Muscle layer of colon (tissue), 2 donors: Measurements from ENCODE around the gene LIME1.

Source experiments
- H3K27ac ChIP-seq: one replicate; pipeline ENCODE4 v1.7.0; 2013; ENCODE audit warnings: low read depth, mild to moderate bottlenecking, low read length, moderate library complexity
- H3K27me3 ChIP-seq, 2 donors: one replicate each; pipeline ENCODE4 v1.7.0; 2013; ENCODE audit warnings: low read length in 2 of 2, mild to moderate bottlenecking in 2 of 2; ENCODE audit not compliant: insufficient read depth in 2 of 2, control insufficient read depth in 1 of 2
- H3K36me3 ChIP-seq: one replicate; pipeline ENCODE4 v1.7.0; 2013; ENCODE audit warnings: mild to moderate bottlenecking, low read length; ENCODE audit not compliant: insufficient read depth
- H3K4me1 ChIP-seq: one replicate; pipeline ENCODE4 v1.7.0; 2013; ENCODE audit warnings: mild to moderate bottlenecking, low read length; ENCODE audit not compliant: insufficient read depth
- H3K4me3 ChIP-seq, 2 donors: one replicate each; pipeline ENCODE4 v1.7.0; 2013; ENCODE audit warnings: low read length in 2 of 2, low read depth in 1 of 2, mild to moderate bottlenecking in 1 of 2, moderate library complexity in 1 of 2
- H3K9ac ChIP-seq: one replicate; pipeline ENCODE4 v1.7.0; 2013; ENCODE audit warnings: low read length
- H3K9me3 ChIP-seq: one replicate; pipeline ENCODE4 v1.7.0; 2013; ENCODE audit warnings: mild to moderate bottlenecking, low read length
- donor health status: abdominal sarcoma.
- donor health status: Adenocarcinoma of cecum.

The LIME1 gene

GRCh38 chr20:63744574-63745423 is 8.3 kb downstream of the LIME1 start:
- H3K27ac ChIP-seq: no peak overlapping the region

GRCh38 chr20:63745424-63745805 is 9.0 kb downstream of the LIME1 start:
- Histone ChIP-seq H3K27ac (no peak overlapping the region), H3K9me3 (no peaks in the 10 kb centered on the region), H3K9ac (no peak overlapping the region), H3K4me1 (peaks cover 11% of the 10 kb centered on the region), H3K36me3 (no peaks in the 10 kb centered on the region), H3K4me3 (no peak overlapping the region), H3K27me3 (no peaks in the 10 kb centered on the region)

More at GRCh38 chr20:63744574-63745423, 8.3 kb downstream of the LIME1 start:
- Histone ChIP-seq H3K9me3 (no peaks in the 10 kb centered on the region), H3K36me3 (no peaks in the 10 kb centered on the region), H3K4me3 (no peak overlapping the region), H3K9ac (no peak overlapping the region), H3K4me1 (peaks cover 11% of the 10 kb centered on the region), H3K27me3 (no peaks in the 10 kb centered on the region)

- peaks cover 7% of the 10 kb centered on the region for H3K4me1 ChIP-seq
- no peak overlapping the region for H3K27ac ChIP-seq
- H3K4me3 ChIP-seq: no peak overlapping the region
- H3K27me3 ChIP-seq: no peaks in the 10 kb centered on the region
- H3K9ac ChIP-seq: no peak overlapping the region
- no peaks in the 10 kb centered on the region for H3K9me3 ChIP-seq
- H3K36me3 ChIP-seq: no peaks in the 10 kb centered on the region
Observed at GRCh38 chr20:63745961-63746731, 9.7 kb downstream of the LIME1 start.

- Histone ChIP-seq H3K4me3 (no peak overlapping the region), H3K4me1 (peaks cover under 1% of the 10 kb centered on the region), H3K9me3 (no peaks in the 10 kb centered on the region), H3K9ac (no peak overlapping the region), H3K27ac (no peak overlapping the region), H3K36me3 (no peaks in the 10 kb centered on the region), H3K27me3 (no peaks in the 10 kb centered on the region)
Observed at GRCh38 chr20:63746751-63747315, 10.4 kb downstream of the LIME1 start.

- no peak overlapping the region for H3K27ac ChIP-seq
- no peaks in the 10 kb centered on the region for H3K4me1 ChIP-seq
- no peaks in the 10 kb centered on the region for H3K9me3 ChIP-seq
- no peaks in the 10 kb centered on the region for H3K27me3 ChIP-seq
- no peak overlapping the region for H3K4me3 ChIP-seq
- no peak overlapping the region for H3K9ac ChIP-seq
- no peaks in the 10 kb centered on the region for H3K36me3 ChIP-seq
Observed at GRCh38 chr20:63747622-63748069, 11.2 kb downstream of the LIME1 start.

- Histone ChIP-seq H3K9ac (no peak overlapping the region), H3K4me1 (no peaks in the 10 kb centered on the region), H3K4me3 (no peak overlapping the region), H3K27ac (no peak overlapping the region), H3K27me3 (no peaks in the 10 kb centered on the region), H3K9me3 (no peaks in the 10 kb centered on the region), H3K36me3 (no peaks in the 10 kb centered on the region)
Observed at GRCh38 chr20:63748070-63748933, 11.8 kb downstream of the LIME1 start.

- no peak overlapping the region for H3K9ac ChIP-seq
- H3K4me1 ChIP-seq: no peaks in the 10 kb centered on the region
- no peaks in the 10 kb centered on the region for H3K36me3 ChIP-seq
Observed at GRCh38 chr20:63748934-63749270, 12.4 kb downstream of the LIME1 start.

GRCh38 chr20:63749597-63750508 is 13.4 kb downstream of the LIME1 start:
- no peaks in the 10 kb centered on the region for H3K36me3 ChIP-seq
- no peaks in the 10 kb centered on the region for H3K27me3 ChIP-seq
- no peaks in the 10 kb centered on the region for H3K4me1 ChIP-seq
- H3K9ac ChIP-seq: no peak overlapping the region
- H3K27ac ChIP-seq: no peak overlapping the region
- H3K4me3 ChIP-seq: no peak overlapping the region
- no peaks in the 10 kb centered on the region for H3K9me3 ChIP-seq

More at GRCh38 chr20:63748934-63749270, 12.4 kb downstream of the LIME1 start:
- no peak overlapping the region for H3K27ac ChIP-seq
- no peak overlapping the region for H3K4me3 ChIP-seq
- H3K9me3 ChIP-seq: no peaks in the 10 kb centered on the region
- no peaks in the 10 kb centered on the region for H3K27me3 ChIP-seq

- no peaks in the 10 kb centered on the region for H3K27me3 ChIP-seq
- H3K36me3 ChIP-seq: no peaks in the 10 kb centered on the region
- H3K4me3 ChIP-seq: no peak overlapping the region
- H3K27ac ChIP-seq: no peak overlapping the region
- no peaks in the 10 kb centered on the region for H3K4me1 ChIP-seq
- no peaks in the 10 kb centered on the region for H3K9me3 ChIP-seq
- H3K9ac ChIP-seq: no peak overlapping the region
Observed at GRCh38 chr20:63750807-63751470, 14.5 kb downstream of the LIME1 start.
